DMS153 (cell line): Measurements from ENCODE around the gene VN1R2.
"Not testable (repeated sequence)": the region's sequence is repeated elsewhere in the genome, so short reads cannot be mapped to it uniquely, and the experiment has no call there.

Source experiments
- DNase-seq: peaks from one replicate; lab custom pipeline; 2025; lab: John Stamatoyannopoulos, UW

Gene VN1R2

DNA sequence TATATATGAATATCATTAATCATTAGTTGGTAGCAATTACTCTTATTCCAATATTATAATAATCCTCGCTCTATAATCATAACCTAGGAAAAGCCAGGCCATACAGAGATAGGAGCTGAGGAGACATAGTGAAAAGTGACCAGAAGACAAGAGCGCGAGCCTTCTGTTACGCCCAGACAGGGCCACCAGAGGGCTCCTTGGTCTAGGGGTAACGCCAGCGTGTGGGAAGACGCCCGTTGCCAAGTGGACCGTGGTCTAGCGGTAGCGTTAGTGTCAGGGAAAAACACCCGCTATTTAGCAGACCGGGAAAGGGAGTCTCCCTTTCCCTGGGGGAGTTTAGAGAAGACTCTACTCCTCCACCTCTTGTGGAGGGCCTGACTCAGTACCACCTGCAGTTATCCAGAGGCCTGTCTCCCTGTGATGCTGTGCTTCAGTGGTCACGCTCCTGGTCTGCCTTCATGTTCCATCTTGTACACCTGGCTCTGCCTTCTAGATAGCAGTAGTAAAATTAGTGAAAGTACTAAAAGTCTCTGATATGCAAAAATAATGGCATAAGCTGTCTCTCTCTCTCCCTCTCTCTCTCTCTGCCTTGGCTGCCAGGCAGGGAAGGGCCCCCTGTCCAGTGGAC lies at the start of gene VN1R2:
VN1R2 (plus strand) TSS at position 578 of the 628 bp plus-strand sequence. CDS start 84 bp downstream, outside the sequence.
- not testable (repeated sequence) for DNase-seq

GRCh38 chr19:53211554-53211953 lies 46.5 kb upstream of the VN1R2 start:
- DNase-seq = not testable (repeated sequence)

DNA sequence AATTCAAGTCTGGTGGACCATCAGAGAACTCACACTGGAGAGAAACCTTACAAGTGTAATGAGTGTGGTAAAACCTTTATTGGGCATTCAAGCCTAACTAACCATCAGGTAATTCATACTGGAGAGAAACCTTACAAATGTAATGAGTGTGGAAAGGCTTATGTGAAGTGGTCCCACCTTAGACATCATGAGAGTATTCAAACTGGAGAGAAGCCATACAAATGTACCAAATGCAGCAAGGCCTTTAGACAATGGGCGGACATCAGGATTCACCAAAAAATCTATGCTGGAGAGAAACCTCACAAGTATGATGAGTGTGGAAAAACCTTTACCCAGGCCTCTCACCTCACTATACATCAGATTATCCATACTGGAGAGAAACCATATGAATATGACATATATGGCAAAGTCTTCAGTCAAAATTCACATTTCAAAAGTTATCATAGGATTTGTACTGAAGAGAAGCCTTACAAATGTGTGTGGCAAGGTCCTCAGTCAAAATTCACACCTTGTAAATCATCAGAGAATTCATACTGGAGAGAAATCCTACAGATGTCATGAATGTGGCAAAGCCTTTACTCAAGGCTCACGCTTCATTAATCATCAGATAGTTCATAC lies 45.3 kb upstream of the VN1R2 start:
- no peak for DNase-seq

DNA sequence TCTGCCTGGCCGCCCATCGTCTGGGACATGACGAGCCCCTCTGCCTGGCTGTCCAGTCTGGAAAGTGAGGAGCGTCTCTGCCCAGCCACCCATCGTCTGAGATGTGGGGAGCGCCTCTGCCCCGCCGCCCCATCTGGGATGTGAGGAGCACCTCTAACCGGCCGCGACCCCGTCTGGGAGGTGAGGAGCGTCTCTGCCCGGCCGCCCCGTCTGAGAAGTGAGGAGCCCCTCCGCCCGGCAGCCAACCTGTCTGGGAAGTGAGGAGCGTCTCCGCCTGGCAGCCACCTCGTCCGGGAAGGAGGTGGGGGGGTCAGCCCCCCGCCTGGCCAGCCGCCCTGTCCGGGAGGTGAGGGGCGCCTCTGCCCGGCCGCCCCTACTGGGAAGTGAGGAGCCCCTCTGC lies 35.4 kb upstream of the VN1R2 start:
- DNase-seq = not testable (repeated sequence)

DNA sequence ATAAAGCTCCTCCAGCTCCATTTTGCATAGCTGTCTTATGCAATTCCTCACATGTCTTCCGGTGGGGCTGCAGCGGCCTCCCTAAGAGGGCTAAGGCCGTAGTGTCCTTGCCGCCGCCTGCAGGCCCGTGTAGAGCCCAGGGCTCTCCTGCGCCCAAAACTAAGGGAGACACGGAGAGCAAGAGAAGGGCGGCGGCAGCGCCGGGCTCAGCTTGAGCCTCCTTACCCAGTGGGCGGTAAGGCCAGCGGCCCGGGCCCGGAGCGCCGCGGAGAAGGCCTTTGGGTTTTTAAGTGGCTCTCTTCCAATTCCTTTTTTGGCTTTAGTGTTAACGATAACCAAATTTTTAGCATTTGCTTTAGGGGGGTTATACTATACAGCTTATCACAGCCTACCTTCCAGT lies 33.5 kb upstream of the VN1R2 start:
- no peak for DNase-seq

- no peak for DNase-seq
Observed at GRCh38 chr19:53237114-53237777, 20.8 kb upstream of the VN1R2 start.

GRCh38 chr19:53246498-53246897 lies 11.6 kb upstream of the VN1R2 start:
- no peak for DNase-seq

- no peak for DNase-seq
Observed at GRCh38 chr19:53254411-53255341, 3.4 kb upstream of the VN1R2 start, which contains the start of gene ZNF677. TSS of gene ZNF677 (minus strand) at chr19:53254873. CDS start at chr19:53251550, 3,323 bp downstream.

GRCh38 chr19:53267623-53268022 lies 9.5 kb downstream of the VN1R2 start, which contains the start of gene VN1R4:
TSS of gene VN1R4 (minus strand) at chr19:53267723. CDS start at chr19:53267665, 58 bp downstream.
- DNase-seq = not testable (repeated sequence)

DNA sequence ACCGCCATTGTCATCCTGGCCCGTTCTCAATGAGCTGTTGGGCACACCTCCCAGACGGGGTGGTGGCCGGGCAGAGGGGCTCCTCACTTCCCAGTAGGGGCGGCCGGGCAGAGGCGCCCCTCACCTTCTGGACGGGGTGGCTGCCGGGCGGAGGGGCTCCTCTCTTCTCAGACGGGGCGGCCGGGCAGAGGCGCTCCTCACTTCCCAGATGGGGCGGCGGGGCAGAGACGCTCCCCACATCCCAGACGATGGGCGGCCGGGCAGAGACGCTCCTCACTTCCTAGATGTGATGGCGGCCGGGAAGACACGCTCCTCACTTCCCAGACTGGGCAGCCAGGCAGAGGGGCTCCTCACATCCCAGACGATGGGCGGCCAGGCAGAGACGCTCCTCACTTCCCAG lies 11.8 kb downstream of the VN1R2 start:
- not testable (repeated sequence) for DNase-seq

GRCh38 chr19:53272044-53272443 lies 14.0 kb downstream of the VN1R2 start:
- DNase-seq = no peak

DNA sequence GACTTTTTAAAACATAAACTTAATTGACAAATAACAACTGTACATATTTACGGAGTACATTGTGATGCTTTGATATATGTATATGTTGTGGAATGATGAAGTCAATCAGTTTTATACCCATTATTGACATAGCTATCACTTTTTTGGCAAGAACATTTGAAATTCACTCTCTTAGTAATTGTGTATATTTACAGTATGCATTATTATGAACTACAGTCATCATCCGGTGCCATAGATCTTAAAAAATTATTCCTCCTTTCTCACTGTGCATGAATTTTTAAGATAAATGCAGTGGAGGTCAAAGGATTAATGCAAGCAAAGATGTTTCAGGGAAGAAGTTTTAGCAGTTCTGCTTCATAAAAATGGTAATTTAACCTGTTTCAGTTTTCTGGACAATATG lies 17.4 kb downstream of the VN1R2 start:
- no peak for DNase-seq

DNA sequence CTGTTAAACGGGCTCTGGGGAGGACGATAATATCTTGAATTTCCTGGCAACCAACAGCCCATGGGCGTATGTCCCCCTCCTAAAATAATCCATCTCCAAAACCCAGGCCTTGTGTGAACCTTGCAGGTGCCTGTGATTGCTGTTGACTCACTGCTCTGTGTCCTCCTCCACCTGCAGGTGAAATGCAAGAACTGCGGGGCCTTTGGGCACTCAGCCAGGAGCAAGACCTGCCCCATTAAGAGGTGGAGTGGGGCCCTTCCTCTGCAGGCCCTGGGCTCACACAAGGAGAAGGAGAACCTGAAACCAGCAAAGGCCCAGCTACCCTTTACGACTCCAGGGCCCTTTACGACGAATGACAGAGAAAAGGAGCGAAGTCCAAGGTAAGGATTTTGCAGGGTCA lies 23.9 kb downstream of the VN1R2 start:
- not testable (repeated sequence) for DNase-seq

DNA sequence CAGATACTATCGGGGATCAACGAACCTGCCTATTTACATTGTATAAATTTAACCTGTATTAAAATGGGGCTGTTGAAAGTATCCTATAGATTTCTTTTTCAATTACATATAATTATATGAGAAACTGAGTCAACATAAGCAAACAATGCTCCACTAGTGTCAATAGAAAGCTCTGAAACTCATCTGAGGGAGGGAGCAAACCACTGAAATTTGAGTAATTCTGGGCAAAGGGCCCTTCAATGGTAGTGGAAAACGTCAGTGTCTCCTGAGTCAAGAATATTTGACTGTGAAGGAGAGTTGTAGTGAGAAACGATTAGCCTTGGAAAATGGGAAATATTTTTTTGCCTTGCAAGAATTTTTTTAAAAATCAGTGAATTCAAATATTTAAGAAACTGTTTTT lies 27.0 kb downstream of the VN1R2 start:
- no peak for DNase-seq

- DNase-seq = no peak
Observed at GRCh38 chr19:53290758-53291549, 32.9 kb downstream of the VN1R2 start.

DNA sequence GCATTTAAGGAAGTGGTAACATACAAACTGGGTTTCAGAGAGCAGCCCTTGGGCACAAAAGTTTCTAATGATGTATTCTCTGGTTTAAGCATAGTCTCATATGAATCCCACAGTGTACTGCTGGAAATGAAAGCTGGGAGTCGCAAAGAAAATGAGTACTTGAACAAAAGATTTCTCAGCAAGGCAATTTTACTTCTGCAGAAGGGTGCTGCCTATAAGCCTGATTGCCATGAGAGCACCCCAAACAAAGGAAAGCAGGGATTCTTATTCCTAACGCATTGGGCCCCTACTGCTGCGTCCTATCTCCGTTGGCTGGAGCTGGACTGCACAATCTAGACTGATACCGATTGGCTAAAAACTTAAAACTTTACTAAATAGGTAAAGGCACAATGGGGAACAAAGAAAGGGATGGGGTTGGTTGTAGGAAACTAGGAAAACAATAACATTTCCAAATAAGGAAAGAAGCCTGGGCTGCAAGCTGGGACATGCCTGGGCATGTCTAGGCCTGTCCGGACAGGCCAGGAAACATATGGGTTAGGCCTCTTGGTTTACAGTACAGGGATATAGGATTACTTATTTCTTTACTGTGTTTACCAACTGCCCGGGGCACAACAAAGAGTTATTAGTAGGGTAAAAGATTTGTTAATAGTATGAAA lies 36.8 kb downstream of the VN1R2 start:
- DNase-seq = no peak

DNA sequence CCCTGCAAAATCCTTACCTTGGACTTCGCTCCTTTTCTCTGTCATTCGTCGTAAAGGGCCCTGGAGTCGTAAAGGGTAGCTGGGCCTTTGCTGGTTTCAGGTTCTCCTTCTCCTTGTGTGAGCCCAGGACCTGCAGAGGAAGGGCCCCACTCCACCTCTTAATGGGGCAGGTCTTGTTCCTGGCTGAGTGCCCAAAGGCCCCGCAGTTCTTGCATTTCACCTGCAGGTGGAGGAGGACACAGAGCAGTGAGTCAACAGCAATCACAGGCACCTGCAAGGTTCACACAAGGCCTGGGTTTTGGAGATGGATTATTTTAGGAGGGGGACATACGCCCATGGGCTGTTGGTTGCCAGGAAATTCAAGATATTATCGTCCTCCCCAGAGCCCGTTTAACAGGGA lies 43.2 kb downstream of the VN1R2 start:
- not testable (repeated sequence) for DNase-seq

- DNase-seq = no peak
Observed at GRCh38 chr19:53308339-53308811, 50.3 kb downstream of the VN1R2 start.
